CD4-positive, alpha-beta T cell treated with Interleukin-6 for 4 hours (primary cell): ENCODE results near the gene TBC1D5.
"Not testable (repeated sequence)": the region's sequence is repeated elsewhere in the genome, so short reads cannot be mapped to it uniquely, and the experiment has no call there.

Source experiments
- DNase-seq: peaks from one replicate; pipeline ENCODE4 v3.0.0-alpha.2; 2020; ENCODE audit warnings: mixed read lengths

The TBC1D5 gene

GRCh38 chr3:17742102-17742879 lies at the start of gene TBC1D5:
Gene TBC1D5, minus strand, starts transcription at chr3:17742631. Its CDS starts 234,061 bp downstream, at chr3:17508570.
- peak; percentile 93 for DNase-seq

DNA sequence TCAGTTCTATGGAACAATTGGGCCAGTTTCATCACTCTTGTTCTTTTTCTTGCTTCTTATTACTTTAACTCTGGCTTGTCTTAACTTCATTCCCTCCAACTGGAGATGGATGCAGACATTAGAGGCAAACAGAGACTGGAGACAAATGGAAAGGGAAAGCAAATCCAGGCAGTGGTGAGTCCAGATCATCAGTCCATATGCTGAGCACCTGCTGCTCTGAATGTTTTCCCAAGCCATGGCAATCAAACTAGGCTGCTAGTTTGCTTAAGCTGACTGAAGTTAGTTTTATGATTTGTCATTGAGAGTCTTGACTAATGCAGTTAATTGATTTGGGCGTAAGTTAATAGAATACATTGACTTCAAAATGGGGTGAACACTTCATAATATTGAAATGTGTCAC lies 41.0 kb upstream of the TBC1D5 start:
- no peak for DNase-seq

DNA sequence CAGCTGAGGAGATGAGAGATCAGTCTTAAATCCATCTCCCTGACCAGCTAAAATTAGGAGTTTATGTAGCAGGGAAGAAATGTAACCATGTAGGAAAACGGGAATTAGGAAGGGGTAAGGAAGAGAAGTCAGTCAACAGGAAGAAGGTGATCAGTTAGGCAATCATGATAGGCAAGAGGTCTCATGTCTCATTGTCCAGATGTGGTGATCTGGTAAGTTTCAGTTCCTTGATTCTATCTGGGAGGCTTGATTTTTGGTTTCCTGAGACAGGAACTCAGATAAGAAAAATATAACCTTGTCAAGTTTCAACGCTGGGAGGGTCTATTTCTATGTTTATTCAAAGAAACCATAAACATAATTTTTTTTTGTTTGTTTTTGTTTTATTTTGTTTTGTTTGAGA lies 40.3 kb upstream of the TBC1D5 start:
- no peak for DNase-seq

DNA sequence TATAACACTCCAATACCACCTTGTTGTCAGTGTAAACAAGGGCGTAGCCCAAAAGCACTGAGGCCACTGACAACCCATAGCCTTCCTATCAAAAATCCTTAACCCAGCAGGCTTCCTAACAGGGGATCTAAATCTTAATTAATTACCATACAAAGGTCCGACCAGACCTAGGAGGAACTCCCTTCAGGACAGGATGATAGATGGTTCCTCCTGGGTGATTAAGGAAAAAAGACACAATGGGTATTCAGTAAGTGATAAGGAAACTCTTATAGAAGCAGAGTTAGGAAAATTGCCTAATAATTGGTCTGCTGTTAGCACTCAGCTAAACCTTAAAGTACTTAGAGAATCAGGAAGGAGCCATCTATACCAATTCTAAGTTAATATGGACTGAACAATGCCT lies 37.9 kb upstream of the TBC1D5 start:
- DNase-seq: not testable (repeated sequence)

DNA sequence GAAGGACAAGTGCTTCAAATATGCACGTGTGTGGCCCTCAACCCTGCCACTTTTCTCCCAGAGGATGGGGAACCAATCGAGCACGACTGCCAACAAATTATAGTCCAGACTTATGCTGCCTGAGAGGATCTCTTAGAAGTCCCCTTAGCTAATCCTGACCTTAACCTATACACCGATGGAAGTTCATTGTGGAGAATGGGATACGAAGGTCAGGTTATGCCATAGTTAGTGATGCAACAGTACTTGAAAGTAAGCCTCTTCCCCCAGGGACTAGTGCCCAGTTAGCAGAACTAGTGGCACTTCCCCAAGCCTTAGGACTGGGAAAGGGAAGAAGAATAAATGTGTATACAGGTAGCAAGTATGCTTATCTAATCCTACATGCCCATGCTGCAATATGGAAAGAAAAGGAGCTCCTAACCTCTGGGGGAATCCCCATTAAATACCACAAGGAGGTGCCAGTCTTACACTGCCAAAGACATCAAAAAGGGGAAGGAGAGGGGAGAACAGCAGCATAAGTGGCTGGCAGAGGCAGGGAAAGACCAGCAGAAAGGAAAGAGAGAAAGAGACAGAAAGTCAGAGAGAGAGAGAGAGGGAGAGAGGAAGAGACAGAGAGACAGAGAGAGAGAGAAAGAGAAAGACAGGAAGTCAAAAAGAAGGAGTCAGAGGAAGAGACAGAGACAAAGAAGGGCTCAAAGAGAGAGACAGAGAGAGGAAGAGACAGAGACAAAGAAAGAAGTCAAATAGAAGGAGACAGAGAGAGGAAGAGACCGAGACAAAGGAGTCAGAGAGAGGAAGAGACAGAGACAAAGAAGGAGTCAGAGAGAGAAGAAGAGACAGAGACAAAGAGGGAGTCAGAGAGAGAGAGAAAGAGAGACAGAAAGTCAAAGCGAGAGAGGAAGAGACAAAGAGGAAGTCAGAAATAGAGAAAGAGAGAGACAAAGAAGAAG lies 37.1 kb upstream of the TBC1D5 start:
- DNase-seq: not testable (repeated sequence)

DNA sequence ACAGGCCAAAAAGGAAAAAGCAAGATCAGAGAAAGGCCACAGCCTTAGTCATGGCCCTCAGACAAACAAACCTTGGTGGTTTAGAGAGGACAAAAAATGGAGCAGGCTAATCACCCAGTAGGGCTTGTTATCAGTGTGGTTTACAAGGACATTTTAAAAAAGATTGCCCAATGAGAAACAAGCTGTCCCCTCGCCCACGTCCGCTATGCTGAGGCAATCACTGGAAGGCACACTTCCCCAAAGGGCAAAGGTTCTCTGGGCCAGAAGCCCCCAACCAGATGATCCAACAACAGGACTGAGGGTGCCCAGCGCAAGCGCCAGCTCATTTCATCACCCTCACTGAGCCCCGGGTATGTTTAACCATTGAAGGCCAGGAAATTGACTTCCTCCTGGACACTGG lies 34.9 kb upstream of the TBC1D5 start:
- DNase-seq: not testable (repeated sequence)

- no peak for DNase-seq
Measured at GRCh38 chr3:17775073-17775472, 32.6 kb upstream of the TBC1D5 start.

DNA sequence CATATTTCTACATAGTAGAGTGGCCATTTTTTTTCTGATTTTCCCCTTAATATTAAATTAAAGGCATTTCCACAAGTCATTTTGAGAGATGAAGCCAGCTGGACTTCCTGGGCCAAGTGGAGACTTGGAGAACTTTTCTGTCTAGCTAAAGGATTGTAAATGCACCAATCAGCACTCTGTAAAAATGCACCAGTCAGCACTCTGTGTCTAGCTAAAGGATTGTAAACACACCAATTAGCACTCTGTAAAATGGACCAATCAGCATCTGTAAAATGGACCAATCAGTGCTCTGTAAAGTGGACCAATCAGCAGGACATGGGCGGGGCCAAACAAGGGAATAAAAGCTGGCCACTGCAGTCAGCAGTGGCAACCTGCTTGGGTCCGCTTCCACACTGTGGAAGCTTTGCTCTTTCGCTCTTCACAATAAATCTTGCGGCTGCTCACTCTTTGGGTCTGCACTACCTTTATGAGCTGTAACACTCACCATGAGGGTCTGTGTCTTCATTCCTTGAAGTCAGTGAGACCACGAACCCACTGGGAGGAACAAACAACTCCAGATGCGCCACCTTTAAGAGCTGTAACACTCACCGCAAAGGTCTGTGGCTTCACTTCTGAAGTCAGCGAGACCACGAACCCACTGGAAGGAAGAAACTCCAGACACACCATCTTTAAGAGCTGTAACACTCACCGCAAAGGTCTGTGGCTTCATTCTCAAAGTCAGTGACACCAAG lies 31.9 kb upstream of the TBC1D5 start:
- peak; percentile 11 for DNase-seq

GRCh38 chr3:17772556-17772955 lies 30.1 kb upstream of the TBC1D5 start:
- DNase-seq: no peak

DNA sequence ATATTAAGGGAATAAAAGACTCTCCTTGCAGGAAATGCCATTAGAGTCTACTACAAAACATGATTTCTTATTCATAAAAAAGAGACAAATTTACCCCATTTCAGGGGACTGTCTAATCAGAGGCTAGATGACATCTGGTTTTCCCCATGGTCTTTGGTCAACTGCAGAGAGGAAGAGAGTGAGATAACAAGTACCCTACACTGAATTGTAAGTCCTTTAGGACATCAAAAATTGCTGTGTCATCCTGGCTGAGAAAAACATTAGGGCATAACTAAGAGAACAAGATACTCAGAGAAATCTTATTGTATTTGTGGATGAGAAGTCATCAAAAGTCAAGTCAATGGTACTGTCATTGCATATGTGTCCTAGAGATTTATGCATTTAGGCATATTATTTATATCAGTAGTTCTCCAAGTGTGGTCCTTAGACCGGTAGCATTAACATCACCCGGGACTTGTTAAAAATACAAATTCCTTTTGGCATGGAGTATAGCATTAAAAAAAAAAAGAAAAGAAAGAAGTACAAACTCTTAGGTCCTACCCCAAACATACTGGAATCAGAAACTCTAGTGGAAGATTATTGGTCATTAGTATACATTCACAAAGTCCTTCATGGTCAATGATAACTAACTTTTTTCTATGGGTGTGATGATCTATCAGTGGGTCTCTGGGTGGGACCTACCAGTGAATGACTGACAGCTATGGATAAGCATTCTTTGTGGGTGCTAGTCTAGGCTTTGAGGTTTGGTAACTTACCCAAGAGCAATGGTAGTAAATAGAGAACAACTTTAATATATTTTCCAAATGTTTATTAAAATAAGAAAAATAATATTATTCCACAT lies 29.0 kb upstream of the TBC1D5 start:
- no peak for DNase-seq

- DNase-seq: no peak
Measured at GRCh38 chr3:17770682-17771081, 28.3 kb upstream of the TBC1D5 start.

DNA sequence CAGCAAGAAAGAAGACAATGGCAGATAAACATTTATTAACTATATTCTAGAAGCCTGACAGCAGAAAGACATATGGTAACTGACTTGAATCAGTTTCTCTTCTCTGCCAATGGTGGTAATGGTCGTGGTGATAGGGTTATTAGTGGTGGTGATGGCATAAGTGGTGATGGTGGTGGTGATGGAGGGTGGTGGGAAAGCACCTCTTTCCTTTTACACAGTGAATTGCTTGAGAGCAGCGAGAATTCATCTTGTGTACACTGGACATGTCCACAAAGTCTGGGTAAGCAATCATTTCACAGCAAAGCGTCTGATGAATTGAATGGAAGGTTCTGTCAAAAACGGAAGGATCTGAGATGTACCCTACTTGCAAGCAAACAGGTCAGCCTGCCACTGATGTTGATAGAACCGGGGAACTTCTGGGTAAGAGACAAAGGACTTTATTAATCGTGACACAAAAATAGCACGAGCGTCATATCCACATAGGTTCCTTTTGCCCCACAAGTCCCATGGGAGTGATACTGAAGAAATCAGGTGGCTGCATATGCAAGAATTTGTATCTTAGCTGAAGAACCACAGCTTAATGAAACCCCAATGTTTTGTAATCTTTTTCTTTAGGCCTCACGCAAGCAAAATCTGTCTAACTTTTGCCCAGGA lies 23.5 kb upstream of the TBC1D5 start:
- DNase-seq: no peak

DNA sequence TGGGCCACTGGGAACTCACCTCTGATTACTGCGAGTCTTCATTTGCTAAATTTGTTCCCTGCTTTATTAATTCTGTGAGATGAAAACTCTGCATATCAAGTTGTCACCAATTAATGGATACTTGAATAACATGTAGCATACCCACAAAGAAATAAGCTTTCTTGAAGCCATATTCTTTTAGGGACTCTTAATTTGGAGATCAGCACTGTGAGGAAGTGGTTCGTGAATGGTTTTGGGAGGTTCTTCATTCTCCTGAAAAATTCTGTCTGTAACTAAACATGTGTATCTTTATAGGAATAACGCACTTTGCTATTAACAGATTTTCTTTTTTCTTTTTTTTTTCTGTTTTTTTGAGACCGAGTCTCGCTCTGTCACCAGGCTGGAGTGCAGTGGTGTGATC lies 19.1 kb upstream of the TBC1D5 start:
- DNase-seq: no peak

DNA sequence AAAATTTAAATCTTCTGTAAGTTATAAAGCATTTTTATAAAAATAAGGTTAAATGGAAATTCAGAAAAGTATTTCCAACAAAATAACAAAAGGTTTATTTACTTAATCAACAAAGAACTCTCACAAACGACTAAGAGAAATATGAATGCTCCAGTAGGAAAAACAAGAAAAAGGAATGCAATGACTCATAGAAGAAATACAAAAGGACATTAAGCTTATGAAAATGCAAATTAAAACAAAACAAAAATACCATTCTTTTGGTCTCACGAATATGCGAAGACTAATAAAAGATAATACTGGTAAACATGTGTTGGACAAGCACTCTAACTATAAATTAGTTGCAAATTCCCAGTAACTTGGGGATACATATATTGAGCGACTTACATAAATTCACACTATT lies 17.5 kb upstream of the TBC1D5 start:
- no peak for DNase-seq

- DNase-seq: no peak
Measured at GRCh38 chr3:17755836-17756235, 13.4 kb upstream of the TBC1D5 start.

GRCh38 chr3:17753632-17753992 lies 11.2 kb upstream of the TBC1D5 start:
- no peak for DNase-seq

DNA sequence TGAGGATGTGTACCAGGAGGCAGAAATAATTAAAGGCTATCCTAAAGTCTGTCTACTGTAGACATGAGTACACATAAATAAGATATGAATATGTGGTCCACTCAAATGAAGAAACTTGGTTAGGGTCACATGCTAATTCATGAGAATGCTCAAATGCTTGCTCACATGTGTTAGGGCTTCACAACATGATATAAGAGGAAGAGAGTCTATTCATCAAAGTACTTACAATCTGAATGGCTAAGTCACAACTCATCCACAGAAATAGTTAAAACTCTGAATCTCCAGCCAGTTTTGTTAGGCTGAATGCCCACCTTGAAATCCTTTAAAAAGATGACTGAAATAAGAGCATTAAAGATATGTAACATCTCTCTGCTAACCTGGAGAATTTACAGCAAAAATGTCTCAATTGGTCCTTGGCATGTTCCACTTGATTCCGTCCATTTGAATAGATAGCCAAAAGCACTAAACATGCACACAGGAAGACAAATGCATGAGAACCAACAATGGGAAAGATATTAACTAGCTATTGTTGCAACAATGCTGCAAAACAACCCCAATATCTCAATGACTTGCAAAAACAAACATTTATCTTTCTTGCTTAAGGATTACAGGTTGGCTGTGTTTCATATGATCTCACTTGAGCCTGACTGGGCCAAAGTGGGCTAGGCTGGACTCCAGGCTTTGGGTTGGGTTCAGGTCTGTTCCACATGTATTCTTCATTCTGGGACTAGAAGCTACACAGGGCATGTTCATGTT lies 10.6 kb upstream of the TBC1D5 start:
- DNase-seq: no peak

- no peak for DNase-seq
Measured at GRCh38 chr3:17752436-17752835, 10.0 kb upstream of the TBC1D5 start.

- peak; percentile 3 for DNase-seq
Measured at GRCh38 chr3:17749705-17750293, 7.4 kb upstream of the TBC1D5 start.

DNA sequence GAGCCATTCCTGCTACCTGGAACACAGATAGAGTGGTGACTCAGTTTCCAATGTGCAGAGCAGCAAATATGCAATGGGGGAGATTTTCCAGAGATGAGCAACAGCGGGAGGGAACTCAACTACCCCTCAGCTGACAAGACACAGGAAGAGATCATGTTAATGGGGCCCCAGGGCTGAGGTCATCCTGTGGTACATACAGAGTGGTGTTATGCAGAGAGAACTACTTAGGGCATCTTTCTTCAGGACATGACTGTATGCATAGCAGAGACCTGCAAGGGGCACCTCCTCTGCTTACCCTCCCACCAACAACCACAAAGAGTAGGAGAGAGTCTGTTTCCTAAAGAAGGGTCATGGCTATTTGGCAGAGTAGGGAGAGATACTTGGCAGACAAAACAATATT lies 6.8 kb upstream of the TBC1D5 start:
- DNase-seq: peak; percentile 9

DNA sequence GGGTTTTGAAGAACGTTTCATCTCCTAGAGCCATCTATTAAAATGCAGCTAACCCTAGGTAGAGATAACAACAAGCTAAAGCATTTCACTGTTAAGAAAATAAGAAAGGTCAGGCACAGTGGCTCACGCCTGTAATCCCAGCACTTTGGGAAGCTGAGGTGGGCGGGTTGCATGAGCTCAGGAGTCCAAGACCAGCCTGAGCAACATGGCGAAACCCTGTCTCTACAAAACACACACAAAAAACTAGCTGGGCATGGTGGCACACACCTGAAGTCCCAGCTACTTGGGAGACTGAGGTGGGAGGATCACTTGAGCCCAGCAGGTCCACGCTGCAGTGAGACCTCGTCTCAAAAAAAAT lies 5.4 kb upstream of the TBC1D5 start:
- no peak for DNase-seq
